CD4-positive, alpha-beta T cell treated with Interleukin-6 at 100 ng/mL for 8 hours (primary cell): ENCODE results near the gene GPRC5C.
"Not testable (repeated sequence)": the region's sequence is repeated elsewhere in the genome, so short reads cannot be mapped to it uniquely, and the experiment has no call there.

Experiments used
- DNase-seq: peaks from one replicate; pipeline ENCODE4 v3.0.0-alpha.2; 2020; ENCODE audit warnings: mixed read lengths, low spot score

GPRC5C gene

DNA sequence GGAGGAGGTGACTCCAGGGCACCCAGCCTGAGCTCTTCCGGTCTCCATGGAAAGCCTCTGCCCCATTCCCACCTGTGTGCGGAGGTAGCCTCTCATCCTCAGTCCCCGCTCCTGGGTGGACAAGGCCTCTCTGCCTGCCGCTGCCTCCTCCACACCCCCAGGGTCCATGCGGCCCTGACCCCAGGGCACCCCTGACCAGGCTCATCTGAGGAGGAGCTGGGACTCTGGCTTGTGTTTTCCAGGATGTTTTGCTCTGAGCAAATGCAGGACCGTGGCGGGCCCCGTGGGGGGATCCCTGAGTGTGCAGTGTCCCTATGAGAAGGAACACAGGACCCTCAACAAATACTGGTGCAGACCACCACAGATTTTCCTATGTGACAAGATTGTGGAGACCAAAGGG, 41.4 kb downstream of the GPRC5C start:
- DNase-seq, result no peak

DNA sequence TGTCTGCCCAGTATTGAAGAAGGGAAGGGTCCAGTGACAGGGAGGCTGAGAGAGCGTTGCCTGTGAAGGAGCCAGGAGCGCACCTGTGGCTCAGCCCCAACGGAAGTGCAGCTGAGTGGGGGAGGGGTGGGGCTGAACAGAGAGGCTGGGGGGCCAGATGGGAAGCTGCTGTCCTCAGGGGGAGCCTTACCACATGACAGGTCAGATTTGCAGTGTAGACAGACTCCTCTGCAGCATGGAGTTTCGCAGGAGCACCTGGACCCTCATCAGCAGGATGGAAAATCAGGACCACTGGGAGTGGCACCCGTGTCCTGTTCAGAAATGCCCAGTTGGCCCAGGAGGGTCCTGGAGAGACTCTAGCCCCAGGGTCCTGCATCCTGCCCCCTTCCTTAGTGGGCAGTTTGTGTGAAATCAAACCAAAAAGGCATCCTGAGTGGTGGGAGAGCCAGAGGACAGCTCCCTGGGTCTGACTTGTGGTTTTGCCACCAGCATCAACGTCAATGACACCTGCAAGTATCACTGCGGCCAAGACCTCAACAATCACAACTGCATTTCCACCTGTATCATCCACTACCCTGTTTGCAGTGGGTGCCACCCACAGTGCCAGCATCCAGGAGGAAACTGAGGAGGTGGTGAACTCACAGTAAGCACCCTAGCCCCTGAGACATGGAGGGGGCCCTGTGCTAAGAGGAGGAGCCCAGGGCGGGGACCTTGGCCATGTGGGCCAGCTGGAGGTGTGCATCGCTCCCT, 42.3 kb downstream of the GPRC5C start:
- peak; percentile 47 for DNase-seq

DNA sequence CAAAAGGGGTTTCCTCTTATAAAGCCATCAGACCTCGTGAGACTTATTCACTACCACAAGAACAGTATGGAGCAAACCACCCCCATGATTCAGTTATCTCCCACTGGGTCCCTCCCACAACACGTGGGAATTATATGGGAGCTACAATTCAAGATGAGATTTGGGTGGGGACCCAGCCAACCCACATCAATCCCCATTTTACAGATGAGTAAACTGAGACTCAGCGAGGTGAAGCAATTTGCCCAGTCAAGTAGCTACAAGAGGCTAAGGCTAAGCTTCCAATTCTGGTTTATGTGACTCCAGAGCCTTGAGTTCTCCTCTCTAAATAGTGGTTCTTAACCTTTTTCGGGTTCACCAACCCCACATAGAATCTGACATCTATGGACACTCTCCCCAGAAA, 43.3 kb downstream of the GPRC5C start:
- no peak for DNase-seq

DNA sequence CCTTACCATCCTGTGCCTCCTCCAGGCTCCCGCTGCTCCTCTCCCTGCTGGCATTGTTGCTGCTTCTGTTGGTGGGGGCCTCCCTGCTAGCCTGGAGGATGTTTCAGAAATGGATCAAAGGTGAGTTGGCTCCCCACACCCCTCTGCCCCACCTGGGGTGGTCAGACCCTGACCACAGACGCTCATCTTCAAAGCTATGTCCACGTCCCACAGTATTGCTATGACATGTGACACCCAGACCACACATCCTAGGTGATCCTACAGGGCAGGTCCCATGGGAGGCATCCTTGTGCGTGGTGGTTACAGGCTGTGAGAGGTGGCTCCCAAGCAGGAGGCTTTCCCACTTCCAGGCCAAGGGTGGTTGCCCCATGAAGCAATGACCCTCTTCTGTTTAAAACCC, 45.5 kb downstream of the GPRC5C start:
- DNase-seq, result no peak

DNA sequence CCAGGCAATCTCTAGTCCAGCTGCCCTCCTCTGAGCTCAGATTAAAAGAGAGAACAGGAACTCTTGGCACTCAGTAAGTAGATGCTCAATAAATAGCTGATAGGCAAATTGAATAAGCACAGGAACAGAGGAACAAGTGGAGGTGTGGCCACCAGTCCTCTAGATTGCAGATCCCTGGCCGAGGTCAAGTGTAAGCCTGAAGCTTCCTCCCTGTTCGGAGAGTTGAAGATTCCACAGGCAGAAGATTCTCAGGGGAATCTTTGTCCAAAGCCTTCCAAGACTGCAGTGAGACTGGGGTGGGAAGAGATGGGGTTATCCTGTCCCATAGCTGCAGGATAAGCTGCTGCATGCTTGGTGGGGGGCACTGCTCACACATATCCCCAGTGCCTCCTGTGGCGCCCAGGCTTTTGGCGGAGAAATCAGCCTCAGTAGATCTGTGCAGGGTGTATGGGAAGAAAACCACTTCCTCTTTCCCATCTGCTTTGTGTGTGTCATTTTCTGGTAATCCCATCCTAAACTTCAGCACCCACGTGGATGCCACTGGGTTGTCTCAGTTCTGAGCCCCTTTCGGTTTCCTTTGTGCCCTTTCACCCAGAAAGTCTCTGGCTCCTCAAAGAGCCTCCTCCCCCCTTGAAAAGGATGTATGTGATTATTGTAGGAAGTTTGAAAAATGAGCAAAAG, 46.7 kb downstream of the GPRC5C start:
- DNase-seq, result peak; percentile 59

DNA sequence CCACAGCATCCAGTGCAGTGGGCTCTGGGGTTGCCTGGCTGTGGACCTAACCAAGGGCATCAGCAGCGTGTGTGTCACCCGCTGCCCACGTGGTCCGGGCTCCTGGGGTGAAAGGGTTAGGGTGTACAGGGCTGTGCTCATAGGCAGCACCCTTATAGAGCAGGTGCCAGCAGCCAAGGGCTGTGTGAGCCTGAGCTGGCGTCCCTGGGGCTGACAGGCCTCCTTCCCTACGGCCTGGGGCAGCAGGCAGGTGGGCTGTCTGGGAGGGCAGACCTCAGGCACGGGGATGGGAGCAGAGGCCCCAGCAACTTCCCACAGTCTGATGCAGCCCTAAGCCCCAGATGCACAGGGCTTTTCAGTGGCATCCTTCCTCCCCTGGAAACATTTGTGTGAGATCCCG, 48.4 kb downstream of the GPRC5C start:
- no peak for DNase-seq

DNA sequence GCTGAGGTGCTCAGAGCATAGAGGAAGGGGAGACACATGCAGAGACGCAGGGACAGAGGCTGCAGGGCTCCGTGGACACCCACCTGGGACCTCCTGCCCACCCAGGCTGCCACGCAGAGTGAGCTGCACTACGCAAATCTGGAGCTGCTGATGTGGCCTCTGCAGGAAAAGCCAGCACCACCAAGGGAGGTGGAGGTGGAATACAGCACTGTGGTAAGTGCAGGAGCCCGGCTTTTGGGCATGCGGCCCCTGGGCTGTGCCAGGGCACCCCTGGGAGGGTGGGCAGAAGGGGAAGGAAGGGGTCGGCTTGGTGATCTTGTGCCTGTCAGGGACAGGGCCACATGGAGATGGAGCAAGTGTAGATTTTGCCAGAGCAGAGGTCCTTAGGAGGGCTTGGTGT, 49.7 kb downstream of the GPRC5C start:
- DNase-seq, result no peak

DNA sequence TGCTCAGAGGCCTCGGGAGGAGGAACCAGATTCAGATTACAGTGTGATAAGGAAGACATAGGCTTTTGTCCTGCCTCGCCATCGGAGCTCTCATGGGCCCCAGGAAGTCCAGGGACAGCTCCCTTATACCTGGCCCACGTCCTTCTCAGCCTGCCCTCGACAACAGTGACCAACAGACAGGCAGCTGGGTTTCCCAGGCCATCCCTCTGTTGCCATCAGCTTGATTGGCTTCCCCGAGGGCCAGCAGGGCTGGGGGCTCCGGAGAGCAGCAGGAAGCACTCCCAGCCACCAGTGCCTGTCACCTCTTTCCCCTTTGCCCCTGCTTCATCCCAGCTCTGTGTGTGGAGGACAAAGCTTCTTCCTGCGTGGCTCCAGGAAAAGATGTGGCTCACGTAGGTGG, 52.2 kb downstream of the GPRC5C start:
- no peak for DNase-seq

DNA sequence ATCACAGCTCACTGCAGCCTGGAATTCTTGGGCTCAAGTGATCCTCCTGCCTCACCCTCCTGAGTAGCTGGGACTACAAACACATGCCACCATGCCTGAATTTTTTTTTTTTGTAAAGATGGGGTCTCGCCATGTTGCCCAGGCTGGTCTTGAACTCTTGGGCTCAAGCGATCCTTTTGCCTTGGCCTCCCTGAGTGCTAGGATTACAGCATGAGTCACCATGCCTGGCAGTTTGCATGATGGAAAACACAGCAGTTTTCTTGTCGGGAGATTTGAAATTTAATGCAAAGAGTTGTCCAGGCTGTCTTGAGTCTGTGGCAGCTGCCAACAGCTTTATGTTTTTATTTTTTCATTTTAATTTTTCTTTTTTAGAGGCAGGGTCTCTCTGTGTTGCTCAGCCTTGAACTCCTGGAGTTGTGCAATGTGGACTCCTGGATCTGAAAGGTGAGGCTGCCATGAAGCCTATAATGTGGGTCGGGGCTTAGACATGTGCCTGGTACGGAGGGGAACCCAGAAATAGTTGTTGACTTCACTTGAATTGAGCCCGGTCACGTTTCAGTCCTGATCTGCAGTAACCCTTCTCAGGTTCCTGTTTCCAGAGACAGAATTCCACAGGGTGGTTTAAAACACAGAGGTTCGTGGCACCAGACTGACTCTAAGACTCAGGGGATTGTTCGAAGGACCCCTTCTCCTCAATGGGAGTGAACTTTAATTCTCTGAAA, 53.3 kb downstream of the GPRC5C start:
- no peak for DNase-seq

DNA sequence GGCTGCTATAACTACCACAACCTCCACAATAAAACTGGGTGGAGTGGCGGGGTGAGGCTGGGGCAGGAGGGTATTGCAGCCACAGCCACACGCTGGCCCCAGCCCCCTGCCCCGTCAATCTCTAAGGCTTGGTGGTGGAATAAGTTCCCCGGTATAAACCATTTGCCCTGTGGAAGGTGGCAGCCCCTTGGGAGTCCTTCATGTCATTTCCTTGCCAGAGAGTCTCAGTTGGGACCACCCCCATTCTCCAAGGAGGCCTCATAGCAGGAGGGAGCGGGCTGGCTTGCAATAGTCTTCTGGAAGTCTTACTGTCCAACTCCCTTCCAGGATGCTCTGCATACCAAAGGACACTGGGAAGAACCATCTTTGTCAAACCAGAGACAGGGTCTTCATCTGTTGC, 54.0 kb downstream of the GPRC5C start:
- no peak for DNase-seq

DNA sequence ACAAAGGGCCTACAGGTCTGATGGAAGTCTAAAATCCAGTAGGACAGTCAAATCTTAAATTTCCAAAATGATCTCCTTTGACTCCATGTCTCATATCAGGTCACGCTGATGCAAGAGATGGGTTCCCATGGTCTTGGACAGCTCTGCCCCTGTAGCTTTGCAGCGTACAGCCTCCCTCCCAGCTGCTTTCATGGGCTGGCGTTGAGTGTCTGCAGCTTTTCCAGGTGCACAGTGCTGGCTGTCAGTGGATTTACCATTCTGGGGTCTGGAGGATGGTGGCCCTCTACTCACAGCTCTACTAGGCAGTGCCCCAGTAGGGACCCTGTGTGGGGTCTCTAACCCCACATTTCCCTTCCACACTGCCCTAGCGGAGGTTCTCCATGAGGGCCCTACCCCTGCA, 56.4 kb downstream of the GPRC5C start:
- DNase-seq, result not testable (repeated sequence)

DNA sequence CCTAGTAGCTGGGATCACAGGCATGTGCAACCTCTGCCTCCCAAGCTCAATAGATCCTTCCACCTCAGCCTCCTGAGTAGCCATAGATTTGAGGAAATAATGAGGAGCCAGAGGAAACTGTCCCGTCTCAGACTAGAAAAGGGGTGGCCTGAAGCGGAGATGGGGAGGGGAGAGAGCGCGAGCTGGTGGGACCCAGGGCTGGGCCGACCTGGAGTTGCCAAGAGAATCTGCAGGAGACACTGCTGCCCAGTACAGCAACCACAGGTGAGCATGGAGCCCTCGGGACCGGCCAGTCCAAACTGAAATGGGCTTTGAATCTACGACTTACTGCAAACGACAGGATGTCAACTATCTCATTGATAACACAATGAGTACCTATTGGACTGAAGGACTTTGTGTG, 58.8 kb downstream of the GPRC5C start:
- DNase-seq, result no peak

DNA sequence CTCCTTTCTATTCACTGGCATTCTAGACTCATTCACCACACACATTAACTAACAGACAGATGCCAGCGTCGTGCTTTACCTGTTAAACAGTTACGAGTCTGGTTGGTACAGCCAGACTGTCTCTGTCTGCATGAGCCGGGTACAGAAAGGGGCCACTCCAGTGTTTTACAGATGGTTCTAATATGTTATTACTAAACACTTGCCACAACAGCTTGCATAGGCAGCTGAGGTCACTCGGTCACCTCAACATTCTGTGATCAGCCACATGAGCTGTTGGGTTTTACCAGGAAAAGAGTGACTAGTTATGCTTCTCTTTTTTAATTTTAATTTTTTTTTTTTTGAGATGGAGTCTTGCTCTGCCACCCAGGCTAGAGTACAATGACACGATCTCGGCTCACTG, 59.7 kb downstream of the GPRC5C start:
- no peak for DNase-seq

DNA sequence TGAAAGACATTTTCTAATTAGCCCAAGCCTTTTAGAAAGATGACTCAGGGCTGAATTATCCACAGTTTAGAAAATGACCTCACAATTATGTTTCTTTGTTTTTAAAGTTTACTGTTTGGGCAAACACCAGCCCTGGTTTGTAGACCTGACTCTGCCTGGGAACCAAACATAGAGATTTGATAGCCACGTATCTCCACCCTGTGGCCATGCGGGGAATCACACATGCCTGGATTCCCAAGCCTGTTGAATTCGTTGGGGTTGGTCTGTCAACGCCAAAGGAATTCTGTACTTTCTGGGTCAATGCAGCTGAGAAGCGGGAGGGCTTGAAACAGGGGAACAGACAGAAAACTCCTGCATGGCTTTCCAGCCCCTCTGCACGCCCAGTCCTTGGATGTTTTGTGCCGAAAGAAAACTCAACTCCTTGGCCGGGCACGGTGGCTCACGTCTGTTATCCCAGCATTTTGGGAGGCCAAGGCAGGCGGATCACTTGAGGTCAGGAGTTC, 61.5 kb downstream of the GPRC5C start:
- DNase-seq, result peak; percentile 68
